ENCODE data around the gene SPOUT1. TPM values are rescaled to one million over a fixed set of nuclear protein-coding genes. Genes with fewer than 3 reads are reported as not detected.

SPOUT1 gene
- total and polyA plus RNA-seq, 10 of the 15 experiments (the other 5 are each of a cell fraction or from before 2014, with no cell fraction given): 5.7 to 95.0 (median 40.6) TPM

DNA sequence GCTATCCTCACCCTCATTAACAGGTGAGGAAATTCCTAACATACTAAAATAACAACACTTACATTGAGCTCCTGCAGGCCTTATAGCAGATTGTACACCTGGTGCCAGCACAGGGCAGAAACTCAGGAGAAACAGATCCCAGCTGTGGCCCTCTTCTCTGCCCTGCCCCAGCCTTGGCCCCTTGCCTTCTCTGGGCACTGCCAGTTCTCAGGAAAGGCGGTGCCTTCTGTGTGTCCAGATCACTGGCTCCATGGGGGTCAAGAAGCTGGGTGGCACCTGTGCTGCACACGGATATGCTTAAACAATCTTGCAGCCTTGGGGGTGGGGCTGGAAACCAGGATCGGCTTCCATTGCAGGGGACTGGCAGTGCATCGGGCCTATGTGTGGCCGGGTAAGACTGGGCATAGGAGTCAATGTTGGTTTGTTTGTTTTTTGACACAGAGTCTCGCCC lies 32.8 kb upstream of the SPOUT1 start:
- FAIRE-seq (no peak), DNase-seq (ENCODE audit: low read depth, low spot score) (no peak), ATAC-seq (no peak)
- ChIA-PET POLR2A (interaction anchor here (0.5 to 0.9 kb wide), 2 partner anchors 66 to 433 kb away, joined by 3 read pairs; no protein-coding TSS in a partner anchor), RAD21 (ENCODE audit: unreplicated experiment) (interaction anchor here (0.8 to 3.0 kb wide), 3 partner anchors 15 to 66 kb away, joined by 4 to 23 read pairs (median 10); no protein-coding TSS in a partner anchor), CTCF (interaction anchor here (1.1 to 13.1 kb wide), 7 partner anchors 15 to 160 kb away, joined by 4 to 158 read pairs (median 7); partner anchors contain the start of genes ENDOG and PKN3), SMC1A (ENCODE audit: uncharacterized antibody, unreplicated experiment) (interaction anchor here (0.7 to 6.3 kb wide), 3 partner anchors 8 to 66 kb away, joined by 3 to 53 read pairs (median 3); no protein-coding TSS in a partner anchor)
- Histone ChIP-seq H3K79me2 (ENCODE audit: control insufficient read depth, insufficient read depth, low read length) (no peaks in the 10 kb centered on the region), H3K27me3 (replicated peaks in 1 of 2; ENCODE audit: control insufficient read depth in 2 of 2, insufficient read depth in 2 of 2, low read length in 1 of 2) (no peaks in the 10 kb centered on the region), H3K9me3 (replicated peaks; ENCODE audit: control insufficient read depth, insufficient read depth, low read length) (no peaks in the 10 kb centered on the region), H3K36me3 (ENCODE audit: control insufficient read depth in 2 of 2, insufficient read depth in 2 of 2, low read length in 1 of 2) (no peaks in the 10 kb centered on the region; a peak in 1 of 4 replicates), H3K4me1 (ENCODE audit: control insufficient read depth, insufficient read depth, low read length) (no peaks in the 10 kb centered on the region), H3K9ac (ENCODE audit: control insufficient read depth, insufficient read depth, low read length) (no peak overlapping the region), H3K4me2 (ENCODE audit: control insufficient read depth, insufficient read depth) (no peak overlapping the region), H2AFZ (ENCODE audit: control insufficient read depth, low read depth, low read length) (no peak overlapping the region), H3K27ac (ENCODE audit: control insufficient read depth, insufficient read depth) (no peak overlapping the region), H3K4me3 (no peak overlapping the region), H4K20me1 (ENCODE audit: control insufficient read depth, insufficient read depth) (no peaks in the 10 kb centered on the region)
- in situ Hi-C loops (cut with MboI) (loop anchor here (5.0 kb wide), 1 partner anchor 65 kb away; no protein-coding TSS in a partner anchor), intact Hi-C loops (cut with micrococcal nuclease; ENCODE audit: unreplicated experiment) (no loop called here)
- no TSS peak for BruUV-seq (replicated peaks)
- 98% methylated on average over 6 of the region's 6 CpGs for WGBS (ENCODE audit: insufficient coverage, insufficient replicate concordance, low lambda C conversion rate, missing lambda C conversion rate)
- TF ChIP-seq, protein P1, sequence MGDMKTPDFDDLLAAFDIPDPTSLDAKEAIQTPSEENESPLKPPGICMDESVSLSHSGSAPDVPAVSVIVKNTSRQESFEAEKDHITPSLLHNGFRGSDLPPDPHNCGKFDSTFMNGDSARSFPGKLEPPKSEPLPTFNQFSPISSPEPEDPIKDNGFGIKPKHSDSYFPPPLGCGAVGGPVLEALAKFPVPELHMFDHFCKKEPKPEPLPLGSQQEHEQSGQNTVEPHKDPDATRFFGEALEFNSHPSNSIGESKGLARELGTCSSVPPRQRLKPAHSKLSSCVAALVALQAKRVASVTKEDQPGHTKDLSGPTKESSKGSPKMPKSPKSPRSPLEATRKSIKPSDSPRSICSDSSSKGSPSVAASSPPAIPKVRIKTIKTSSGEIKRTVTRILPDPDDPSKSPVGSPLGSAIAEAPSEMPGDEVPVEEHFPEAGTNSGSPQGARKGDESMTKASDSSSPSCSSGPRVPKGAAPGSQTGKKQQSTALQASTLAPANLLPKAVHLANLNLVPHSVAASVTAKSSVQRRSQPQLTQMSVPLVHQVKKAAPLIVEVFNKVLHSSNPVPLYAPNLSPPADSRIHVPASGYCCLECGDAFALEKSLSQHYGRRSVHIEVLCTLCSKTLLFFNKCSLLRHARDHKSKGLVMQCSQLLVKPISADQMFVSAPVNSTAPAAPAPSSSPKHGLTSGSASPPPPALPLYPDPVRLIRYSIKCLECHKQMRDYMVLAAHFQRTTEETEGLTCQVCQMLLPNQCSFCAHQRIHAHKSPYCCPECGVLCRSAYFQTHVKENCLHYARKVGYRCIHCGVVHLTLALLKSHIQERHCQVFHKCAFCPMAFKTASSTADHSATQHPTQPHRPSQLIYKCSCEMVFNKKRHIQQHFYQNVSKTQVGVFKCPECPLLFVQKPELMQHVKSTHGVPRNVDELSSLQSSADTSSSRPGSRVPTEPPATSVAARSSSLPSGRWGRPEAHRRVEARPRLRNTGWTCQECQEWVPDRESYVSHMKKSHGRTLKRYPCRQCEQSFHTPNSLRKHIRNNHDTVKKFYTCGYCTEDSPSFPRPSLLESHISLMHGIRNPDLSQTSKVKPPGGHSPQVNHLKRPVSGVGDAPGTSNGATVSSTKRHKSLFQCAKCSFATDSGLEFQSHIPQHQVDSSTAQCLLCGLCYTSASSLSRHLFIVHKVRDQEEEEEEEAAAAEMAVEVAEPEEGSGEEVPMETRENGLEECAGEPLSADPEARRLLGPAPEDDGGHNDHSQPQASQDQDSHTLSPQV (IDR thresholded peaks at IDR 0.05): no peak
- TF ChIP-seq, protein P2, sequence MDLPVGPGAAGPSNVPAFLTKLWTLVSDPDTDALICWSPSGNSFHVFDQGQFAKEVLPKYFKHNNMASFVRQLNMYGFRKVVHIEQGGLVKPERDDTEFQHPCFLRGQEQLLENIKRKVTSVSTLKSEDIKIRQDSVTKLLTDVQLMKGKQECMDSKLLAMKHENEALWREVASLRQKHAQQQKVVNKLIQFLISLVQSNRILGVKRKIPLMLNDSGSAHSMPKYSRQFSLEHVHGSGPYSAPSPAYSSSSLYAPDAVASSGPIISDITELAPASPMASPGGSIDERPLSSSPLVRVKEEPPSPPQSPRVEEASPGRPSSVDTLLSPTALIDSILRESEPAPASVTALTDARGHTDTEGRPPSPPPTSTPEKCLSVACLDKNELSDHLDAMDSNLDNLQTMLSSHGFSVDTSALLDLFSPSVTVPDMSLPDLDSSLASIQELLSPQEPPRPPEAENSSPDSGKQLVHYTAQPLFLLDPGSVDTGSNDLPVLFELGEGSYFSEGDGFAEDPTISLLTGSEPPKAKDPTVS (IDR thresholded peaks at IDR 0.05; ENCODE audit: low read depth, low read length): no peak
- TF ChIP-seq SIX5 (IDR thresholded peaks at IDR 0.05; ENCODE audit: low read depth, low read length, severe bottlenecking) (no peak), BACH1 (IDR thresholded peaks at IDR 0.05; ENCODE audit: borderline replicate concordance) (no peak), BCL11A (IDR thresholded peaks at IDR 0.05; ENCODE audit: low read depth, low read length) (no peak), RELA (IDR thresholded peaks at IDR 0.05; ENCODE audit: borderline replicate concordance, partially characterized antibody) (no peak), HDAC6 (IDR thresholded peaks at IDR 0.05; ENCODE audit: unreplicated experiment) (no peak), ZZZ3 (IDR thresholded peaks at IDR 0.05; ENCODE audit: control insufficient read depth, insufficient read length, low read depth) (no peak), NFXL1 (IDR thresholded peaks at IDR 0.05; ENCODE audit: borderline replicate concordance) (no peak), KAT2A (conservative IDR thresholded peaks at IDR 0.05; ENCODE audit: control insufficient read depth, low read depth, low read length) (no peak), YY1 (IDR thresholded peaks at IDR 0.05; ENCODE audit: low read depth, low read length) (no peak), PAX8 (IDR thresholded peaks at IDR 0.05) (no peak), NRF1 (conservative IDR thresholded peaks at IDR 0.05; ENCODE audit: low read depth, low read length) (no peak), IRF4 (IDR thresholded peaks at IDR 0.05; ENCODE audit: low read depth, low read length) (no peak)
- TF ChIP-seq, protein P3, sequence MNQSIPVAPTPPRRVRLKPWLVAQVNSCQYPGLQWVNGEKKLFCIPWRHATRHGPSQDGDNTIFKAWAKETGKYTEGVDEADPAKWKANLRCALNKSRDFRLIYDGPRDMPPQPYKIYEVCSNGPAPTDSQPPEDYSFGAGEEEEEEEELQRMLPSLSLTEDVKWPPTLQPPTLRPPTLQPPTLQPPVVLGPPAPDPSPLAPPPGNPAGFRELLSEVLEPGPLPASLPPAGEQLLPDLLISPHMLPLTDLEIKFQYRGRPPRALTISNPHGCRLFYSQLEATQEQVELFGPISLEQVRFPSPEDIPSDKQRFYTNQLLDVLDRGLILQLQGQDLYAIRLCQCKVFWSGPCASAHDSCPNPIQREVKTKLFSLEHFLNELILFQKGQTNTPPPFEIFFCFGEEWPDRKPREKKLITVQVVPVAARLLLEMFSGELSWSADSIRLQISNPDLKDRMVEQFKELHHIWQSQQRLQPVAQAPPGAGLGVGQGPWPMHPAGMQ (IDR thresholded peaks at IDR 0.05; ENCODE audit: borderline replicate concordance): no peak
- TF ChIP-seq, protein P4, sequence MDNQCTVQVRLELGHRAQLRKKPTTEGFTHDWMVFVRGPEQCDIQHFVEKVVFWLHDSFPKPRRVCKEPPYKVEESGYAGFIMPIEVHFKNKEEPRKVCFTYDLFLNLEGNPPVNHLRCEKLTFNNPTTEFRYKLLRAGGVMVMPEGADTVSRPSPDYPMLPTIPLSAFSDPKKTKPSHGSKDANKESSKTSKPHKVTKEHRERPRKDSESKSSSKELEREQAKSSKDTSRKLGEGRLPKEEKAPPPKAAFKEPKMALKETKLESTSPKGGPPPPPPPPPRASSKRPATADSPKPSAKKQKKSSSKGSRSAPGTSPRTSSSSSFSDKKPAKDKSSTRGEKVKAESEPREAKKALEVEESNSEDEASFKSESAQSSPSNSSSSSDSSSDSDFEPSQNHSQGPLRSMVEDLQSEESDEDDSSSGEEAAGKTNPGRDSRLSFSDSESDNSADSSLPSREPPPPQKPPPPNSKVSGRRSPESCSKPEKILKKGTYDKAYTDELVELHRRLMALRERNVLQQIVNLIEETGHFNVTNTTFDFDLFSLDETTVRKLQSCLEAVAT (IDR thresholded peaks at IDR 0.05): no peak

Measured in GM12878 (cell line).